HG03571 (cell line): ENCODE data around the gene TFR2.

ENCODE experiments used
- ATAC-seq: cut with Tn5 transposase; IDR thresholded peaks from one replicate; pipeline ENCODE4 v1.9.1; 2021; ENCODE audit not compliant: unreplicated experiment

TFR2 gene

DNA sequence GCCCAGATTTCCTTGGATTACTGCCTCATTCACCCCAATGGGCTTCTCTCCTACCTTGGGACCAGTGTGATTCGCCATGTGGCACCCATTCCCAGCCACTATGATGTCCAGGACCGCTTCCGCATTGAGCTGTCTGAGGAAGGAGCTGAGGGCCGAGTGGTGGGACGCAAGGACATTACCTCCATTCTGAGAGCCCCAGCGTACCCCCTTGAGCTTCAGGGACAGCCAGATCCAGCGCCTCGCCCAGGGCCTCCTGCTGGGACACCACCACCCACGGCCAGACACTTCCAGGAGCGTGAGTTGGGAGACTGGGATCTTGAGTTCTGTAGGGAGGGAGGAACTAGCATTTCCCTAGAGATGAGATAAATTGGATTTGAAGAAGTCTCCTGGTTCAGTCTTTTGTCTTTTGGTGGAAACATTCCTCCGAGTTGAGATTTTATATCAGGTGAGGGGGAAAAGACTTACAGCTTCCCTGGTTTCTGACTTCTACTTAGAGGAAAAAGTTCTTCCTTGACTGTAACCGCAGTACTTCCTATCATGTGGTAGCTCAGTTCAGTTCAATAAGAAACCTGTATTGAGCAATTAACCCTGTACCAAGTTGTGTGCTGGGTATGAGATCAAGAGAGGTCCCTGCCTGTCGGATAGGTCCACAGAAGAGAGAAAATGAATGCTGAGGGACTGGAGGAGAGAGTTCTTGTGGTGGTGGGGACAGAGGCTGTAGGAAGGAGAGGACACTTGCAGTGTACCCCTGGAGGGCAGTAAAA lies 27.8 kb downstream of the TFR2 start:
- ATAC-seq, result no peak

DNA sequence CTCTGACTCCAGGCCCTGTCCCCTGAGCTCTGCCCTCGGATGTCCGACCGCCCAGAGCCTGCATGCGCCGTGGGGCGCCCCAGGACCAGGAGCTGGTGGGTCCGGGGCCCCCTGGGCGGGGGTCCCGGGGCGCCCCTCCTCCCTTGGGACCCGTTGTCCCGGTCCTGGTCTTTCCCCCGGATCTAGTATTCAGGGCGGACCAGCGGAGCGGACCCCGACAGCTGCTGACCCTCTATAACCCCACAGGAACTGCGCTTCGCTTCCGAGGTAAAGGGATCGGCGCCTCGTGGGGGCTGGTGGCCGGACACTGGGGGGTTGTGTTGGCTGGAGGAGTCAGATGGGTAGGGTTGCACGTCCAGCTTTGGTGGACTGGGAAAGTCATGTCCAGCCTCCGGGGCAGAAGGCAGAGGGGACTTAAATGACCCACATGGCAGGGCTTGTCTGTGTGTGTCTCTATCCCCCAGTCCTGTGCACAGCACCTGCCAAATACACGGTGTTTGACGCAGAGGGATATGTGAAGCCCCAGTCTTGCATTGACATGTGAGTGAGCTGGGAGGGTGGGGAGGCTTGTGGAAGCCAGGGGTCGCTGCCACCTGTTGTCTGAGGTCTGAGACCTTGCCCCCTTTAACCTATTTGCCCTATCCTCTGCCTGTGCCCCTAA lies 28.5 kb downstream of the TFR2 start:
- no peak for ATAC-seq

DNA sequence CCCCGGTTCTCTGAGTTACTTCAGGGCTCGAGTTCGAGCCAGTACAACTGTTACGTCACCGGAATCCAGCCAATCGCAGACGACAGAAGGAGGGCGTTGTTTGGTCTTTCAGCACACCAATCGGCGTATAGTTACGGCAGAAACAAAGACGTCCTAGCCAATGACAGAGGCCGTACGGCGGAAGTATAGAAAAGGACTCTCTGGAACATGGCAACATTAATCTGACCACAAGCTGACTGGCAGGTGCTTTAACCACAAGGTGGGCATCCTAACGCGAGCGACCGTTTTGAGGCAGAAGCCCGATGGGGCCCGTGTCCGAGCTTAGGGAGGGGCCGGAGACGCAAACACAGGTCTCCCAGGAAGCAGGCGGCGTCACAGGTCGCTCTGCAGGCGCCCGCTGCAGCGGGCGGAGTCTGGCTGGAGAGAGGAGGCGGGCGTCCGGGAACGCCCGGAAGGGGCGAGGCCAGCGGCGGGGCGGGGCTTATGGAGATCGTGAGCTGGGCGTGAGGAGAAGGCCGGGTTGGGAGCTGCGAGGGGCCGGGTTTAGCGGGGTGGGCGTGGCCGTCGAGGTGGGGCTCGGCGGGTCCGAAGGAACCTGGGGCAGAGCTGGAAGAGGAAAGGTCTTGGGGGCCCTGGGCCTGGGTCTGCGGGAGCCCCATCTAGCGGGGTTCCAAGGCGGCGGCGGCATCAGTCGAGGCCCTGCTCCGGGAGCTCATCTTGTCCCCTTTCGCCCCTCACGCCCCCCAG lies 29.2 kb downstream of the TFR2 start, which contains the start of gene MOSPD3:
MOSPD3 (plus strand) TSS at position 558 of the 747 bp plus-strand sequence. CDS start 252 bp downstream, outside the sequence.
- peak; percentile 91 for ATAC-seq

DNA sequence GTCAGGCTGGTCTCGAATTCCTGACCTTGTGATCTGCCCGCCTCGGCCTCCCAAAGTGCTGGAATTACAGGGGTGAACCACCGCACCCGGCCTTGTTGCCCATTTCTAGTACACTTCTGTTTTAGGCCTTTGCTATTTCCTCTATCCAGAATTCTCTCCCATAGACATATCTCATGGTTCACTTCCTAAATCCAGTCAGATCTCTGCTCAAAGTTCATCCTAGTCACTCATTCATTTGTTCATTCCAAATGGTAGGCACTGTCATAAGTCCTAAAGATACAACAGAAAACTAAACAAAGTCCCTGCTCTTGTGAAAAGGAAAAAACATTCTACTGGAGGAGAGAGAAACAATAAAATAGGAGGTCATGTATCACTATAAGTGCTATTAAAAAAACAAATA lies 31.4 kb downstream of the TFR2 start:
- ATAC-seq, result no peak

DNA sequence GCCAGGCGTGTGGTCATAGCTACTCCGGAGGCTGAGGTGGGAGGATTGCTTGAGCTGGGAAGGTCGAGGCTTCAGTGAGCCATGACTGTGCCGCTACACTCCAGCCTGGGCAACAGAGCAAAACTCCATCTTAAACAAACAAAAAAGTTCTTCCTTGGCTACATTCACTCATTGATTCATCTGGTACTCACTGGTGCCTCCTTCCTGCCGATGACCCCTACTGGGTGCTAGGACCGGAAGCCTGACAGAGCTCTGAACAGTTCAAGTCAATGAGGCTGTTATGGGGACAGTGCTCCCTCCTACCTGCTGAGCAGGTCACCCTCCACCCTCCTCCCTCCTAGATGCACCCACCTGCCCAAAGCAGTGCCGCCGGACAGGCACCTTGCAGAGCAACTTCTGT lies 34.2 kb downstream of the TFR2 start:
- ATAC-seq, result no peak

DNA sequence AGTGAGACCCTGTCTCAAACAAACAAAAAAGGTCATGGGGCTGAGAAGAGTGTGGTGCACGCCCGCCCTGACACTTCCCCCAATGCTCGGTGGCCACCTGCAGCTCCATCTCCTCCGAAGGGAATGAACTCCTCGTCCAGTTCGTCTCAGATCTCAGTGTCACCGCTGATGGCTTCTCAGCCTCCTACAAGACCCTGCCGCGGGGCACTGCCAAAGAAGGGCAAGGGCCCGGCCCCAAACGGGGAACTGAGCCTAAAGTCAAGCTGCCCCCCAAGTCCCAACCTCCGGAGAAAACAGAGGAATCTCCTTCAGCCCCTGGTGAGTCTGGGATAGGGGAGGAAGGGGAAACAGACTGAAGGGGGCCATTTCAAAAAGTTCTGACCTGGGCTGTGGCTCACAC lies 35.0 kb downstream of the TFR2 start:
- no peak for ATAC-seq

DNA sequence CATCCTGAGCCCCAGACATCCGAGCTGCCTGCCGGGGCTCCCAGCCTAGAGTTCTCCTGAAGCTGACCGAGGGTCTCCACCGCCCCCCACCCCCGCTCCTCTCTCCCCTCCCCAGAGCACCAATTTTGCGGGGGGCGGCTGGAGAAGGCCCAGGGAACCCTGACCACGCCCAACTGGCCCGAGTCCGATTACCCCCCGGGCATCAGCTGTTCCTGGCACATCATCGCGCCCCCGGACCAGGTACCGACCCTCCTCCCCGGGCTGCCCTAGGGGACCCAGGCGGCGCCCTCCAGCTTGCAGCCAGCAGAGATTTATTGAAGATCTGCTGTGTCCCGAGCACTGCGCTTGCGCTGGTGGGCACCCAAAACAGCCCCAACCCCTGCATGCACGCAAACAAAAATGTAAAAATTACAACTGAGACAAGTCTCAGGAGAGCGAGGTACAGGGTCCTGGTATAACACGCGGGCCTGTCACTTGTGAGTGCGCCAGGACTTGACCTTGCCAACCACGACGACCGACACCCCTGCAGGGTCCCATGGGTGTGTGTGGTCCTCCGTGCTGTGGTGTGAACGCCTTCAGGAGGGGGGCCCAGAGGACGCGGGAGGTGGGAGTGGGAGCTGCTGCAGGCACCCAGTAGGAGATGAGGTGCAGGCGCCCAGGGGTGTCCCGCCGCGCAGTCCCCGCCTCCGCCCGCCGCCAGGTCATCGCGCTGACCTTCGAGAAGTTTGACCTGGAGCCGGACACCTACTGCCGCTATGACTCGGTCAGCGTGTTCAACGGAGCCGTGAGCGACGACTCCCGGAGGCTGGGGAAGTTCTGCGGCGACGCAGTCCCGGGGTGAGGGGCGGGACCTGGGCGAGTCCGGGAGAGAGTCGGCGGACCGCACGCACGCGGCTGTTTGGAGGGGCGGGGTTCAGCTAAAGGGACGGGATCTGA lies 36.1 kb downstream of the TFR2 start:
- ATAC-seq, result no peak

DNA sequence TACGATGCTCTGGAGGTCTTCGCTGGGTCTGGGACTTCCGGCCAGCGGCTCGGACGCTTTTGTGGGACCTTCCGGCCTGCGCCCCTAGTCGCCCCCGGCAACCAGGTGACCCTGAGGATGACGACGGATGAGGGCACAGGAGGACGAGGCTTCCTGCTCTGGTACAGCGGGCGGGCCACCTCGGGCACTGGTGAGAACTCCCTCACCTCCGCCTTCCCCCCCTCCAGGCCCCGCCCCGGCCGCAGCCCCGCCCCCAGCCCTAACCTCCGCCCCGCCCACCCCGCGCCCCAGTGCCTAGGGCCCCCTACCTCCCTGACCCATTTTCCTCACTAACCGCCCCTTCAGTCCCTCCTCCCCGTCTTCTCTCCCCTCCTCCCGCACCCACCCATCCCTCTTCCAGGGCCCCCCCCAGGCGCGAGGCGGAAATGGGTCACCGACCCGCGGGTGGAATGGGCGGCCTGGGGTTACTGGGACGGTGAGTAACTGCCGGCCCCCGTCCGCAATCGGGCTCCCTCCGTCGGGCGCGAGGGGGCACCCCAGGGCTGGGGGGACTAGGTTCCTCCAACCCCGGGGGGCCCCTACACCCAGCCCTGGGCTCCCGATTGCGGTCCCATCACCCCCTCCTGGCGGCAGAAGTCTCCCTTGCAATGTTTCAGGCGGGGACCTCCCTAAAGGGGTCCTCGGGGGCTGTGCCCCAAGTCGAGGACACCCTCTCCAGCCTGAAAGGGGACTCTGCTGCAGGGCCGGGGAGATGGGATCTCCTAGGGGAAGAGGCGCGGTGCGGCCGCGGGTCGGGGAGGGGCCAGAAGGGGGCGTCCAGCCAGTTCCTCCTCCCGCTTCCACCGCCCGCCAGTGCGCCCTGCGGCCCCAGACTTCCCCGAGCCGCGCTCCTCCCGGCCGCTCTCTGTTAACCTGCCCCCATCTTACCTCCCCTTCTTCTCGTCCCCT lies 37.0 kb downstream of the TFR2 start:
- peak; percentile 60 for ATAC-seq

- ATAC-seq, result no peak
Measured at GRCh38 chr7:100603726-100604027, 37.7 kb downstream of the TFR2 start.

- ATAC-seq, result no peak
Measured at GRCh38 chr7:100602889-100603725, 38.2 kb downstream of the TFR2 start.

GRCh38 chr7:100600730-100601038 lies 40.7 kb downstream of the TFR2 start:
- no peak for ATAC-seq

- ATAC-seq, result no peak
Measured at GRCh38 chr7:100599911-100600729, 41.2 kb downstream of the TFR2 start.

- no peak for ATAC-seq
Measured at GRCh38 chr7:100598425-100598824, 42.9 kb downstream of the TFR2 start.

- no peak for ATAC-seq
Measured at GRCh38 chr7:100595188-100595587, 46.2 kb downstream of the TFR2 start.

DNA sequence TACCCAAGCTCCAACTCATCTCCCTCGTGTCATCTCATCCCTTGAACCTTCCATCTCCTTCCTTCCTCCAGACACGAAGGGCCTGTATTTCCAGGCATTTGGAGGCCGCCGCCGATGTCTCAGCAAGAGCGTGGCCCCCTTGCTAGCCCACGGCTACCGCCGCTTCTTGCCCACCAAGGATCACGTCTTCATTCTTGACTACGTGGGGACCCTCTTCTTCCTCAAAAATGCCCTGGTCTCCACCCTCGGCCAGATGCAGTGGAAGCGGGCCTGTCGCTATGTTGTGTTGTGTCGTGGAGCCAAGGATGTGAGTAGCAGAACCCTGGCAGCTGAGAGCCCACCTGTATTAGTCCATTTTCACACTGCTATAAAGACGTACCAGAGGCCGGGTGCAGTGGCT lies 49.8 kb downstream of the TFR2 start:
- no peak for ATAC-seq

- ATAC-seq, result no peak
Measured at GRCh38 chr7:100590077-100590737, 51.1 kb downstream of the TFR2 start.

- ATAC-seq, result no peak
Measured at GRCh38 chr7:100589341-100589947, 51.9 kb downstream of the TFR2 start.
